CD4-positive, alpha-beta T cell treated with Interleukin-4 for 1 hour (primary cell): ENCODE results near the gene LTBP4.
A peak's percentile ranks its signal among the peaks of the same experiment; 100 is the strongest.

Experiments used
- DNase-seq, 2 donors: peaks; one replicate each; pipeline ENCODE4 v3.0.0-alpha.2; 2020 to 2022

The LTBP4 gene

DNA sequence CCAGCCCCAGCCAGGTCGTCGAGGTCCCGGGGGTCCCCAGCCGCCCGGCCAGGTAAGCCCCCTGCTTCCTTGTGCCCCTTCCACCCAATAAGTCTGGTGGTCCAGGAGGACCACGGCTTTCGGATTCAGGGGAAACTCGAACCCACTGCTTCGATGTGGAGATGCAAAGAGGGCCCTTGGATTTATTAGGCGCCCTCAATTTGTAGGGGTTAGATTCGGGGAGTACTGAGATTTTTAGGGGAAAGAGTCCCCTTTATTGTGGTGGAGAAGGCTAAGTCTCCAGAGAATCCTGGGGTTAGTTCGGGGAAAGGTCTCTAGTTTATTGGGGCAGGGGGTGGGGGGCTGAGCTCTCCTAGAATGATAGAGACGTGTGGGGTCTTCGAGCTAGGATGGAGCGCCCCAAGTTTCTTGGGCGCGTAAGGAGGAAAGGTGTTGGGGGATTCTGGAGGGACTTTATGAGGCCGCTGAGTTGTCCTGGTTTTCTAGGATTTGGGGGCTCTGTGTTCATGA, 3.8 kb upstream of the LTBP4 start:
- DNase-seq, result no peak

DNA sequence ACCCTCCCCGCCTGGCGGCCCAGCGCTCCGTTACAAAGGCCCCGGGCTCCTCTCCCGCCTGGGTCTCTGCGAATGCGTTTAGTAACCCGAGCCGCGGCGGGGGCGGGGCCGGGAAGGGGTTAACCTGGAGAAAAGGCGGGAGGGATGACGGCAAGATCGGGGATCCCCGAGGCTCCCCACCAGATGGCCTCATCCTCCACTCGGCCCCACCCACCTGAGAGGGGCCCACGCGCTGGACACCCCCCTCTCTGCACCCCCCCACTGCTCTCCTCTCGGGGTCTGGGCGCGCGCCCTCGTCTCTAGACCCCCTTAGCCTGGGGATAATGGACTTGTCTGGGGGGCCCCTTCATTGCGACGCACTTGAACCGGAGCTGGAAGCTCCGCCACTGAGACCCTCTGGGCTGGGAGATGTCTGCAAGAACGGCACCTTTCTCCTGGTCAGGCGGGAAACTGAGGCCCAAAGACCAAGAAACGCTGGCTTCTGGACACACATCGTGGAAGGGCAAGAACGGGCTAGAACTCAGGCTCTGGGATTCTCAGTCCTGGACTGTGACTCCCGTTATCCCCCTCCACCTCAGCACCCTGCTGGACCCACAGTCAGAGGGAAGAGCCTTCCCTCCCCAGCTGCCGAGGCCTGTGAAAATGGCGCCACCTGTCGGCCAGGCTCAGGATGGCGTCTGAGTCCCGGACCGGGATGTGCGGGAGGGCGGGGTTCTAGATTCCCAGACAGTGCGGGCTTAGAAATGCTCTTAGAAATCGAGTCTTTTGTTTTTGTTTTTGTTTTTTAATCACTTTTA, 2.9 kb upstream of the LTBP4 start:
- peak; percentile 79 to 83 for DNase-seq

DNA sequence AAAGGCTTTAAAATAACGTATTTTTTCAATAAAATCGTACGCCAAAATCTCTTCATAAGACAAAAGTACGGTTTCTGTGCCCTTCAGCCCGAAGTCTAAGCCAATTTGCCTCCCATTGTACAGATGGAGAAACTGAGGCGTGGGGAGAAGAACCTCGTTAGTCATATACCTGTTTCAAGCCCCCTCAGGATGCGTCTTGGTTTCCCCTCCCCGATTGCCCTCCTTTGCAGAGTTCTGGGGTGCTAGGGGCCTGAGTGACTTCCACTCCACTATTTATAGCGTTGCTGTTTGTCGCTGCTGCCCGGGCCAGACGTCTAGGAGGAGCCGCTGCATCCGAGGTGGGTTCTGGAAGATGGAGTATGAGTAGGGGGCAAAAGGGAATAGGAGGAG, 2.3 kb upstream of the LTBP4 start:
- DNase-seq, result no peak

DNA sequence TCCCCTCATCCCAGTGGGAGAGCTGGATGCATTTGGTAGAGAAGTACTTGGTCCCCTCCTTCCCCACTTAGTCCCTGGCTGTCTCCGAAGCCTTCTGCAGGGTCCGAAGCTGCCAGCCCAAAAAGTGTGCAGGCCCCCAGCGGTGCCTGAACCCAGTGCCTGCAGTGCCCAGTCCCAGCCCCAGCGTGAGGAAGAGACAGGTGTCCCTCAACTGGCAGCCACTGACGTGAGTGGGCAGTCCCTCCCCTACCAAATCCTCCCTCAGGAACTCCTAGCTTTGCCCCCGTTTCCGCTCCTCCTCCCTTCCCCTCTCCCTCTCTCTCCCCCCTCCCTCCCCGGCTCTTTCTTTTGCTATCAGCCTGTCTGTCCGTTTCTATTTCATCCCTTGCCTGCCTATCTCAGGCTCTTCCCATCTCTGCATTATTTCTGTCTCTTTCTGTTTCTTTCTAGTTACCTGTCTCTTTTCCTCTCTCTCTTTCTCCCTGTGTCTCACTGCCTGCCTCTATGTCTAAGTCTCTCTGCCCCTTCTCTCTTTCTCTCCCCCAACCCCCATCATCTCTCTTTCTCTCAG, 1.8 kb upstream of the LTBP4 start:
- peak in 1 of 2 donors; percentile 43 for DNase-seq

DNA sequence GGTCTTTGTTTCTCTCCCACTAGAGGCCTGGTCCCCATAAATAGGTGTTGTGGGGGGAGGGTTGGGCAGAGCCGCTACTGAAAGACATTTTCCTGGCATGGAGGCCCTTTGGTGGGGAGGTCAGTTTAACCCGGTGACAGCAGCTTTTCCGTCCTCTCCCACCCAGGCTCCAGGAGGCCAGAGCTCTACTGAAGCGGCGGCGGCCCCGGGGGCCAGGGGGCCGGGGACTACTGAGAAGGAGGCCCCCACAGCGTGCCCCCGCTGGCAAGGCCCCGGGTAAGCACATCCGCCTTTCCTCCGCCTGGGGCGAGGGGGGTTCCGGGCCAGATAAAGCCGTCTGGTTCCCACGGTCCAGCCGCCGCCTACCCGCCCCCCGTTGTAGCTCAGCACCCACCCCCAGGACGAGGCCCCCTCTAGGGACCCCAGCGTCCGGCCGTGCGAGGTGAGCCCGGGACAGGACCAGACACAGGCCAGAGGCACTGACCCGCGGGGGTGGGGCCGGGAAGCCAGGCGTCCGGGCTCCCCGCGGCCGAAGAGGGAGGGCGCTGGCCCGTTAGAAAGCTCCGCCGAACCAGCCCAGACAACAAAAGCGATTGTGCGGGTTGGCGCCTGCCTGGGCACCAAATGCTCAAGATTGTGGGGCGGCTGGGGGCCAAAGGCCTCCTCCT, 1.1 kb upstream of the LTBP4 start:
- DNase-seq, result no peak

DNA sequence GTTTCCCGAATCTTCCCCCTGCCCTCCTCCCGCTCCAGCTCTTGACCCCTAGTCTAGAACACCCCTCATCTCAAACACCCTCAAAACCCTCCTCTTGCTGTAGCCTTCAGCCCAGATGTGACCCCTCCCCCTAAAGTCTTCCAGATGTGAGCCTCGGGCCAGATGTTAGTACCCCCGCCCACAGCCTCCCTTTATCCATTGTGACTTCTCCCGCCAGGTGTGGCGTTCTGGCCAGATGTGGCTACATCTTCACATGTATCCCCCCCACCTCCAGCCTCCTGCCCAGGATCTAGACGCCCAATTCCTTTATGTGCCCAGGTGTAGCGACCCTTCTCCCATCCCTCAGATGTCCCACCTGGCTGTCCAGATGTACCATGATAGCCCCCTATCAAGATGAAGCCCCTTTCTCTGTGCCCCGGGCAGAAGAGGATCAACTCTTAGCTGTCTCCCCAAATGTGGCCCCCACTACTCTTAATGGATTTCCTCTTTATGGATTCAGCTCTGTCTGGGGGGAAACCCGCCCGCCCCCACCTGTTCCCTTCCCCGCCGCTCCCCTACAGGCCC, 517 bp upstream of the LTBP4 start:
- no peak for DNase-seq

DNA sequence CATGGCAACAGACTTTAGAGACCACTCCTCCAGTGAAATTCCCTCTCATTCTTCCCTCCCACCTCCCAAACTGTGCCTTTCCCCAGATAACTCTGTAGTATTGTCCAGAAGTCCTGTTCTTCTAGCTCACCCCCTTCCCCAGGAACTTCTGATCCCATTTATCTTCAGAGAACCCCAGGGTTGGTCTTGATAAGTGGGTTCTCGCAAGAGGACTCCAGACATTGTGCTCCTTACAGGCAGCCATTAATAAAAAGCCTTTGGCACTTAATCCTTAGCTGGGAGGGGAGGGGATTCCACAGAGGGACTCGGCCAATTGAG, 1.9 kb downstream of the LTBP4 start:
- no peak for DNase-seq

DNA sequence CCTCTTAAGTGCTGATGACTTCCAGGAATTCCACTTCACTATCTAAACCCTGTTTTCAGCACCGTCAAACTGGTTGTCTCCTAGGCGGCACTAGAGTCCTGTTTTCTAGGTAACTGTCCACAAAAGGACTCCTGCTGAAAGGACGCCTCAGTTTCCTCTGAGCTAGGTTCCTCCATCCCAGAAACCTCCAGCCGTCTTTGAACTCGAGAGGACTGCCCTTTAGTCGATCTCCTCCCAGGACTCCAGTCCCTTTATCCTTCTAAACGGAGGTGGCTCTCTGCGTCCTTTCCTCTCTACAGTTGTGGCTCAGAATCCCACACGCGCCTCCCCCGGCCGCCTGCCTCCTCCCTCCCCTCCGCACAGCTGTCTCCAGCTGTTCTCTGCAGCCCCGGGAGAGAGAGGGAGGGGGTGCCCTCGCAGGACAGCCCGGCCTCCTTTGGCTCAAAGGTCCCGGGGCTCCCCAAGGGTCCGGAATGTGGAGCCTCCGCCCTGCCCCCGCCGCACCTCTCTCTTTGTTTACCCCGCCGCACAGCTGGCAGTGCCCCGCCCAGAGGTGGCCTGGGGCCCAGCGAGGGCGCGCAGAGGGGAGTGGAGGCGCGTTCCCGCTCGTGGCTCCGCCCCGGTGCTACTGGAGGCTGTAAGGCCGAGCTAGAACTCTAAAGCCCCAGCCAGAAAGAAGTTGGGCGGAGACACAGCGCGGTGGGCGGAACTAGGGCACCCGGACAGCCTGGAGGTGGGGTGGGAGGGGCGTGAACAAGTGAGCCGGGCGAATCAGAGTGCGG, 2.4 kb downstream of the LTBP4 start:
- peak; percentile 99 for DNase-seq

DNA sequence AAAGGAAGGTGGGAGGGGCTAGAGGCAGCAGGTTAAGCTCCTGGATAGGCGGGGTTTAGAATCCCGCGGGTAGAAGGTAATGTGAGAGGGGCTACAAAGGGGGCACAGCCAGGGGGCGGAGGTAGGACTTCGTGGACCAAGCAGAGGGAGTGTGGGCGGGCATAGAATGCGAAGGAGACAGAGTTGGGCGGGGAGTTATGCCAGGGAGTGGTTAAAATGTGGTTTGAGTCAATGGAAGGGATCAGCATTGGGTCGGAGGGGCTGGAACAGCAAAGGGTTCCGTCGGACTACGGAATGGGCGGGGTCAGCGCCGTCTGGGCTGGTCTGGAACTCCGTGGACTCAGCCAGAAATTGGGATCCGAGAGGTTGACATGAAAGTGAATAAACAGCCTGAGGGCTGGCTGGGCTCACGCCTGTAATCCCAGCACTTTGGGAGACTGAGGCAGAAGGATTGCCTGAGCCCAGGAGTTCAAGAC, 3.0 kb downstream of the LTBP4 start:
- DNase-seq, result no peak

DNA sequence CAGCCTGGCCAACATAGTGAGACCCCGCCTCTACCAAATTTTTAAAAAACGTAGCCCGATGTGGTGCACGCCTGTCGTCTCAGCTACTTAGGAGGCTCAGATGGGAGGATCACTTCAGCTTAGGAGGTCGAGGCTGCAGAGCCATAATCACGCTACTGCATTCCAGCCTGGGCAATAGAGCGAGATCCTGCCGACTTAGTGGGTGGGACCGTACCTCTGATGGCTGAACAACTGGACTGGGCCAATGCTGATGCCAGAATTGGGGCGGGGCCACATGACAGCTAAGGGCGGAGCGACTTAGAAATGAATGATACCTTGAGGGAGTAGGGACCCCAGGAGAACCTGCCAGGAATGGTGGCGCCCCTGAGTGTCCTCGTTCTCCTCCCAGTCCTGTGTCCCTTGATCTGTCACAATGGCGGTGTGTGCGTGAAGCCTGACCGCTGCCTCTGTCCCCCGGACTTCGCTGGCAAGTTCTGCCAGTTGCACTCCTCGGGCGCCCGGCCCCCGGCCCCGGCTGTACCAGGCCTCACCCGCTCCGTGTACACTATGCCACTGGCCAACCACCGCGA, 3.6 kb downstream of the LTBP4 start:
- DNase-seq, result peak in 1 of 2 donors; percentile 35

DNA sequence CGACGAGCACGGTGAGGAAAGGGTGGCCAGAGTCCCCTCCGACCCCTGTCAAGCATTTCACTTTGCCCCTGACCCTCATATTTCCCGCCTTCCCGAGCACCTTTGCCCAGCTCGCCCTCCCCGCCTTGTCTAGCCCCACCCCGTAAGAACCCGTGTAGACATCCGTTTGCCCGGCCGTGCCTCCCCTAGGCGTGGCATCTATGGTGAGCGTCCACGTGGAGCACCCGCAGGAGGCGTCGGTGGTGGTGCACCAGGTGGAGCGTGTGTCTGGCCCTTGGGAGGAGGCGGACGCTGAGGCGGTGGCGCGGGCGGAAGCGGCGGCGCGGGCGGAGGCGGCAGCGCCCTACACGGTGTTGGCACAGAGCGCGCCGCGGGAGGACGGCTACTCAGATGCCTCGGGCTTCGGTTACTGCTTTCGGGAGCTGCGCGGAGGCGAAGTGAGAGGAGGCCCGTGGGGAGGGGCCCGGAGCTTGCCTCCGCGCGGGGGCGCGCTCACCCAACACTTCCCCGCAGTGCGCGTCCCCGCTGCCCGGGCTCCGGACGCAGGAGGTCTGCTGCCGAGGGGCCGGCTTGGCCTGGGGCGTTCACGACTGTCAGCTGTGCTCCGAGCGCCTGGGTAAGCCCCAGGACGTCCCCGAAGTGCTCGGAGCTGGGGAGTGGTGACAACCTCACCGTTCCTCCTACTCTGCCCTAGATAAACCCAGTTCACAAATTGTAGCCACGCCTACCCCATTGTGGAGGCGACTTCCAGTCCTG, 4.2 kb downstream of the LTBP4 start:
- DNase-seq, result peak; percentile 85 to 91

DNA sequence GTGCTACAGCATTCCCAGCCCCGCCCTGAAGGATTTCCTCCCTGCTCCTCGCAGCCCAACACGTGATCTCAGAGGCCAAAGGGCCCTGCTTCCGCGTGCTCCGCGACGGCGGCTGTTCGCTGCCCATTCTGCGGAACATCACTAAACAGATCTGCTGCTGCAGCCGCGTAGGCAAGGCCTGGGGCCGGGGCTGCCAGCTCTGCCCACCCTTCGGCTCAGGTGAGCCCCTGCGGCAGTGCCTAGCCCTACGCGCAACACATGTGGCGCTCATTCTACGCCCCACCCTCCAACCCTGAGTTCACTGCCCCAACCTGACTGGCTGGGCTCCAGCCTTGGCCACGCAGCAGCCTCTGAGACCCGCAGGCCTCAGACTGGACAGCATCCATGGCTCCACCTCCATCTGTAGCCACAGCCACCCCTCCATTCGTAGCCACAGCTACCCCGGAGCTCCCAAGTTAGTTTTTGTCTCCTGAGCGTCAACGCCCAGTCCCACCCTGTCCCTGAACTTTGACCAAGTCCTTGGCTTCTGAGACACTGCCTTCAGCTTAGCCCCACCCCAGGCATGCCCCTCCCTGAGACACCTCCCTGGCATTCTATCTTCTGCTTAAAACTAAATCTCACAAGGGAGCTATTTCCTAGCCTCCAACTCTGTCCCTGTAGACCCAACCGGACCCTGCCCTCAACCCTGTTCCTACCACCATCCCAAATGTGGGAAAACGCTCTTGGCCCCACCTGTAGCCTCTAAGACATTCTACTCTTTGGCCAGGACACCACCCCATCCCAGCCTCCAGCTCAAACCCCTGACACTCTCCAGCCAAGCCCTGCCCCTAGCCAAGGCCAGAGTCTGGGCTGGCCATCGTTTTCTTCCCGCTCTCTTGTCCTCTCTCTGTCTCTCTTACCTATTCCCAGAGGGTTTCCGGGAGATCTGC, 6.4 kb downstream of the LTBP4 start:
- no peak for DNase-seq

DNA sequence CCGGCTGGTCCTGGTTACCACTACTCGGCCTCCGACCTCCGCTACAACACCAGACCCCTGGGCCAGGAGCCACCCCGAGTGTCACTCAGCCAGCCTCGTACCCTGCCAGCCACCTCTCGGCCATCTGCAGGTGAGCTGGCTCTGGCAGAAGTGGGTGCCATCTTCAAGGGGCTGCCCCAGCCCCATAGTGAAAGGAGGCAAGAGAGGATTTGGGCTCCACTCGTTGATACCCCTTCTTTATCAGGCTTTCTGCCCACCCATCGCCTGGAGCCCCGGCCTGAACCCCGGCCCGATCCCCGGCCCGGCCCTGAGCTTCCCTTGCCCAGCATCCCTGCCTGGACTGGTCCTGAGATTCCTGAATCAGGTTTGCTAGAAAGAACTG, 7.1 kb downstream of the LTBP4 start:
- DNase-seq, result no peak

DNA sequence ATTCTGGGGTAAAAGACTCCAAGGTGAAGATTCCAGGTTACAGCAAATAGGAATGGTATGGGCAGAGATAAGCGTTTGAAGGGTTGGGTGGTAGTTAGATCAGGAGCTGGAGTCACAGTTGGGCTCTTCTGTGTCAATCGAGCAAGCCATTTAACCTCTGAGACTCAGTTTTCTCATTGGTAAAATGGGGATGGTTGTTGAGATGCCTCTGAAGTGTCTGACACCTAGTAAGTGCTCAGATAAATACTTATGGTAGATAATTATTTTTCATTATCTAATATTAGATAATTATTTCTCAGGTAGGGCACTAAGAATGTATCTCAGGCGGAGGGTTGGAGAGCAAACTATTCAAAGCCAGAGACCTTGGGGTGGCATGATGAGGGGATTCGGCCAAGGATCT, 7.8 kb downstream of the LTBP4 start:
- DNase-seq, result no peak

DNA sequence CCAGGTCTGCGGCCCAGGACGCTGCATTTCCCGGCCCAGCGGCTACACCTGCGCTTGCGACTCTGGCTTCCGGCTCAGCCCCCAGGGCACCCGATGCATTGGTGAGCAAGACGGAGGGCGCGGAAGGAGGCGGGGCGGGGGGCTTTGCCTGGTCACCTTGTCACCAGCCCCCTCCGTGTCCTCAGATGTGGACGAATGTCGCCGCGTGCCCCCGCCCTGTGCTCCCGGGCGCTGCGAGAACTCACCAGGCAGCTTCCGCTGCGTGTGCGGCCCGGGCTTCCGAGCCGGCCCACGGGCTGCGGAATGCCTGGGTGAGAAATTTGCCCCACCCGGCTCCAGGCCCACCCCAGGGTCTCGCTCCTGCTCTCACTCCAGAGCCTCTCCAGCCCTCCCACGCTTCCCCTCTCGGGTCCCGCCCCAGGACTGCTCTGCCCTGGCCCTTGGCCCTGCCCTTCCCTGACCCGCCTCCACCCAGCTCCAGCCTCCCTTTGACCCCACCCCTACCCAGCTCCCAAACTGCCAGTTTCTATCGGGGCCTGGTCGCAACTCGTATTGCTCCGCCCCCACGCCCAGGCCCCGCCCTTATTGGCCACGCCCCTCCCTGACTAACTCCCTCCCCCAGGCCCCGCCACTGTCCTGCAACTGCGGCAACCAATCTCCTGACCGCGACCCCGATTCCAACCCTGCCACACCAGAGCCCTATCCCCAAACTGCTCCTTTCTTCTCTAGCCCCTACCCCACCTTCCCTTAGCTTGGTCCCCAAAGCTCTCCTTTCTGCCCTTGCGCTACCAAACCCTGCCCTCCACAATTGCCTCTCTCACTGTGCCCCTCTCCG, 8.6 kb downstream of the LTBP4 start:
- peak; percentile 88 to 89 for DNase-seq

DNA sequence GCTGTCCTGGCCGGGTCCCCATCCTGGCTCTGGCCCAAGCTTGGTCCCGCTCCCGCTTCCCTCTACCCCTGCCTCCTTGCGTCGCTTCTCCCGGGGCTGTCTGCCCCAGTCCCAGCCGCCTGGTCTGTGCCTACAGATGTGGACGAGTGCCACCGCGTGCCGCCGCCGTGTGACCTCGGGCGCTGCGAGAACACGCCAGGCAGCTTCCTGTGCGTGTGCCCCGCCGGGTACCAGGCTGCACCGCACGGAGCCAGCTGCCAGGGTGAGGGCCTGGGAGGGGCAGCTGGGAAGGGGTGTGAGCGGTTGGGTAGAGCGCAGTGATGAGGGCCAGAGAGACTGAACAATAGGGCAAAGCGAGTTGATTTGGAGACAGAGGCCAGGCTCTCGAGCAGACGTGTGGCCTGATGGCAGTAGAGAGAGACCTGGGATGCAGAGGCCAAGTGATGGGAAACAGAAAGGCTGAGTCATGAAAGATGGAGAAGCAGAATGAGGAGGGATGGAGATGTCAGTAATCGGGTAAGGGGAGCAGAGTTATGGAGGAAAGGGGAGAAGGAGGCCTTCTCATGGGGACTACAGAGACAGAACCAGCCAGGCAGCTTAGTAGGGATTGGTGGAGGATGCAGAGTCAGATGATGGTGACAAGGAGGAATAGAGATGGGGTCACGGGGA, 9.4 kb downstream of the LTBP4 start:
- DNase-seq, result peak; percentile 73

DNA sequence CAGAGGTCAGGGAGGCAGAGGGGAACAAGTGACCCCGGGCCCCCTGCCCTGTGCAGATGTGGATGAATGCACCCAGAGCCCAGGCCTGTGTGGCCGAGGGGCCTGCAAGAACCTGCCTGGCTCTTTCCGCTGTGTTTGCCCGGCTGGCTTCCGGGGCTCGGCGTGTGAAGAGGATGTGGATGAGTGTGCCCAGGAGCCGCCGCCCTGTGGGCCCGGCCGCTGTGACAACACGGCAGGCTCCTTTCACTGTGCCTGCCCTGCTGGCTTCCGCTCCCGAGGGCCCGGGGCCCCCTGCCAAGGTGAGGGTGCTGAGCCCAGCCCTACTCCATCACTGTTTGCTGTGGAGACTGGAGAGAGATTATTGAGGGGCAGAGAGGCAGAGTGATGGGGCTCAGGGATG, 9.9 kb downstream of the LTBP4 start:
- peak in 1 of 2 donors; percentile 38 for DNase-seq

DNA sequence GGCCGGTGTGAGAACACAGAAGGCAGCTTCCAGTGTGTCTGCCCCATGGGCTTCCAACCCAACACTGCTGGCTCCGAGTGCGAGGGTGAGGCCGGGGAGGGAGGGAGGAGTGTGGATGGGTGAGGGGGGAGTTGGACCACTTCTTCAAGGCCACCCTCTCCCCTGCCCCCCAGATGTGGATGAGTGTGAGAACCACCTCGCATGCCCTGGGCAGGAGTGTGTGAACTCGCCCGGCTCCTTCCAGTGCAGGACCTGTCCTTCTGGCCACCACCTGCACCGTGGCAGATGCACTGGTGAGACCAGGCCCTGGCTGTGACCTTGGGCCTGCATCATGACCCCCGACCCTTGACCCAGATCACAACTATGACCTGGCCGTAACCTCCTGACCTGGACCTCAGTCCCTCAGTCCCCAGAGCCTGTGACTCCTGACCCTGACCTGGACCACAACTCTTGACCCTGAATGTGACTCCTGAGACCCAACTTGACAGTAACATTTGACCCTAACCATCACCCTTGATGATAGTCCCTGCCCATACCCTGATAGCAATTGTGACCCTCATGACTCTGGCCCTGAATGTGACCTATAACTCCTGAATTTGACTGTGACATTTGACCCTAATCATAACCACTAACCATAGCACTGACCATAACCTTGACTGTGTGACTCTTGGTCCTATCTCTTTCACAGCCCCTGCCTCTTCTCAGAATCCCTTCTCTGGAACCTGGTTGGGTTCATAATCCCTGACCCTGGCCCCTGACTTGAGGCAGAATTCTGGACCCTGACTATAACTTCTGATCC, 10.9 kb downstream of the LTBP4 start:
- no peak for DNase-seq
